Activated CD8-positive, alpha-beta memory T cell treated with anti-CD3 and anti-CD28 coated beads for 36 hours (primary cell): ENCODE results near the gene TJP1. TPM values are rescaled to one million over a fixed set of nuclear protein-coding genes. Genes with fewer than 3 reads are reported as not detected.

Experiments used
- CTCF ChIA-PET: fragments of 350-600 bp; sonication (Branson Sonifier 250); formaldehyde crosslinking; loops from one replicate; lab custom pipeline; 2021; ENCODE audit warnings: antibody characterized with exemption; lab: Charles Lee
- POLR2A ChIA-PET: fragments of 350-600 bp; sonication (Branson Sonifier 250); formaldehyde crosslinking; loops from one replicate; lab custom pipeline; 2021; ENCODE audit warnings: antibody characterized with exemption; lab: Charles Lee
- total RNA-seq, 2 experiments: library from RNA; stranded (reverse); gene quantifications; one replicate each; pipeline ENCODE4 v1.2.3, GENCODE V29; 2021

TJP1 gene
- total RNA-seq = not detected

GRCh38 chr15:29822100-29822683, at the start of gene TJP1:
Gene TJP1, minus strand, starts transcription at chr15:29822468. Its CDS starts 440 bp downstream, at chr15:29822028.
- CTCF ChIA-PET = no interaction called here

GRCh38 chr15:29871401-29871800, 49.1 kb upstream of the TJP1 start:
- POLR2A ChIA-PET = no interaction called here

More at GRCh38 chr15:29822100-29822683, at the start of gene TJP1:
- POLR2A ChIA-PET = no interaction called here

GRCh38 chr15:29870495-29871151, 48.4 kb upstream of the TJP1 start:
- ChIA-PET CTCF (no interaction called here), POLR2A (no interaction called here)

More at GRCh38 chr15:29871401-29871800, 49.1 kb upstream of the TJP1 start:
- CTCF ChIA-PET = no interaction called here

- ChIA-PET CTCF (no interaction called here), POLR2A (no interaction called here)
Observed at GRCh38 chr15:29867241-29868000, 45.2 kb upstream of the TJP1 start.

GRCh38 chr15:29866337-29866736, 44.1 kb upstream of the TJP1 start:
- ChIA-PET CTCF (no interaction called here), POLR2A (no interaction called here)

GRCh38 chr15:29864501-29864900, 42.2 kb upstream of the TJP1 start:
- CTCF ChIA-PET = no interaction called here

GRCh38 chr15:29863438-29863837, 41.2 kb upstream of the TJP1 start:
- ChIA-PET POLR2A (no interaction called here), CTCF (no interaction called here)

More at GRCh38 chr15:29864501-29864900, 42.2 kb upstream of the TJP1 start:
- POLR2A ChIA-PET = no interaction called here

- ChIA-PET CTCF (no interaction called here), POLR2A (no interaction called here)
Observed at GRCh38 chr15:29862271-29862670, 40.0 kb upstream of the TJP1 start.

GRCh38 chr15:29860872-29861271, 38.6 kb upstream of the TJP1 start:
- POLR2A ChIA-PET = no interaction called here
- CTCF ChIA-PET = no interaction called here

GRCh38 chr15:29859973-29860715, 37.9 kb upstream of the TJP1 start:
- ChIA-PET CTCF (no interaction called here), POLR2A (no interaction called here)

GRCh38 chr15:29859293-29859692, 37.0 kb upstream of the TJP1 start:
- ChIA-PET CTCF (no interaction called here), POLR2A (no interaction called here)

- POLR2A ChIA-PET = no interaction called here
- CTCF ChIA-PET = no interaction called here
Observed at GRCh38 chr15:29857221-29857789, 35.0 kb upstream of the TJP1 start.

GRCh38 chr15:29854413-29854812, 32.1 kb upstream of the TJP1 start:
- CTCF ChIA-PET = no interaction called here
- POLR2A ChIA-PET = no interaction called here

- CTCF ChIA-PET = no interaction called here
- POLR2A ChIA-PET = no interaction called here
Observed at GRCh38 chr15:29853211-29853987, 31.1 kb upstream of the TJP1 start.

- ChIA-PET CTCF (no interaction called here), POLR2A (no interaction called here)
Observed at GRCh38 chr15:29852201-29852600, 29.9 kb upstream of the TJP1 start.

GRCh38 chr15:29849716-29850115, 27.4 kb upstream of the TJP1 start:
- CTCF ChIA-PET = no interaction called here
- POLR2A ChIA-PET = no interaction called here

- CTCF ChIA-PET = no interaction called here
- POLR2A ChIA-PET = no interaction called here
Observed at GRCh38 chr15:29849218-29849617, 26.9 kb upstream of the TJP1 start.

- CTCF ChIA-PET = no interaction called here
- POLR2A ChIA-PET = no interaction called here
Observed at GRCh38 chr15:29844290-29844903, 22.1 kb upstream of the TJP1 start.

- ChIA-PET POLR2A (no interaction called here), CTCF (no interaction called here)
Observed at GRCh38 chr15:29842290-29842689, 20.0 kb upstream of the TJP1 start.
